GM12873 (cell line): ENCODE results near the gene SLC35E3.

Source experiments
- CTCF ChIP-seq: IDR thresholded peaks from 2 replicates; pipeline ENCODE4 v1.5.1; 2012; ENCODE audit warnings: low read depth, mild to moderate bottlenecking, moderate library complexity, low read length, control low read depth; ENCODE audit not compliant: insufficient read depth; ENCODE audit errors: missing control alignments

The SLC35E3 gene

DNA sequence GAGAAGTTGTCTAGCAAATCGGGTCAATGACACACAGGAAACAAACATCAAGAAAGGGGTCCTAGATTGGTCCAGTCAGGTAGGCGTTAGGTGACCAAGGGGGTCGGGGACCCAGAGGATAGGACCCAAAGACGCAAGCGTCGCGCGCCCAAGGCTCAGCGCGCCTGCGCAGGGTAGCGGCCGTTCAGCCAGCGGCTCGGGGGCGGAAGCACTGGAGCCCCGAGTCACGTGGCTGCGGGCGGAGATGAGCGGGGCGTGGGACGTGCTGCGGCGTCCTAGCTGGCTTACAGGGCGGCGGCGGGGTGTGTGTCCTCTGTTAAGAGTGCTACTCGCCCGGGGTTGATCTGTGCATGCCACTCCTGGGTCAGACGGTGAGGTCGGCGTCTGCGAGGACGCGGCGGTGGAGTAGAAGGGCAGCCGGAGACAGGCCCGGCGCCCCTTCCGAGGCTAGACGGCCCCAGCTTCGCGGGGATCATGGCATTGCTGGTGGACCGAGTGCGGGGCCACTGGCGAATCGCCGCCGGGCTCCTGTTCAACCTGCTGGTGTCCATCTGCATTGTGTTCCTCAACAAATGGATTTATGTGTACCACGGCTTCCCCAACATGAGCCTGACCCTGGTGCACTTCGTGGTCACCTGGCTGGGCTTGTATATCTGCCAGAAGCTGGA lies at the start of gene SLC35E3:
TSS of gene SLC35E3 (plus strand) at position 273 of the 668 bp plus-strand sequence. CDS start at position 475, 202 bp downstream.
- TF ChIP-seq CTCF, result no peak

DNA sequence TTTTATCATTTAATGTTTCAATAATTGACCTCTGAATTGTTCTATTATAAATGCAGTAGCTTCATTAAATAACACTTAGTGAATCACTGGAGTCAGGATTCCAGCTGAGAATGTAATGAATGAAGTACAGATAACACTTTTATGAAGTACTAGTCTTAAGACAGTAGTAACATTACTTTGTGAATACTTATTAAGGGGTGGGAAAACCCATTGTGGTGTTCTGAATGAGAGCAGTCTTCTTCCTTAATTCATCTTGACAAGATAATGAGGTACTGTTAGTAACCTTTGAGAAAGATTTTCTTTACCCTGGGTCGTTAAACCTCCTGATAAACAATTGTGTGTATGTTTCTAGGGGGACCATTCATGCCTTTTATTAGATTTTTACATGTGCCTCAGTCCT lies 46.5 kb upstream of the SLC35E3 start:
- no peak for TF ChIP-seq CTCF

- no peak for TF ChIP-seq CTCF
These were observed 18.2 kb upstream of the SLC35E3 start for GRCh38 chr12:68727776-68728175.

- no peak for TF ChIP-seq CTCF
These were observed 12.3 kb upstream of the SLC35E3 start for GRCh38 chr12:68733661-68734071.

- no peak for TF ChIP-seq CTCF
These were observed 6.1 kb upstream of the SLC35E3 start for GRCh38 chr12:68739891-68740290.

DNA sequence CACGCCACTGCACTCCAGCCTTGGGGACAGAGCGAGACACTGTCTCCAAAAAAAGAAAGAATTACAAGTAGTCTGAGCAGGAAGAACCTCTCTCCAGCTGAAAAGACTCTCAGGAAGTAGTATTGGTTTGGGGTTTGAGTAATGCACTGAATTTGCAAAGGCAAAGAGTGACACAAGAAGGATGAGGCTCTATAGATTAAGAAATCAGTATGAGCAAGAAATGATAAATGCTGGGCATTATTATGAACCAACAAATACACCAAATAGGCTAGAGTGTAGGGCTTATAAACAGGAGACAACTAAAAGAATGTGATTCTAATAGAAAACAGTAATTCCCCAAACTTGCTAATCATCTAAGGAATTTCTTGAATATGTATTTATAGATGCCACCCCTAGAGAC lies 2.6 kb upstream of the SLC35E3 start:
- no peak for TF ChIP-seq CTCF

DNA sequence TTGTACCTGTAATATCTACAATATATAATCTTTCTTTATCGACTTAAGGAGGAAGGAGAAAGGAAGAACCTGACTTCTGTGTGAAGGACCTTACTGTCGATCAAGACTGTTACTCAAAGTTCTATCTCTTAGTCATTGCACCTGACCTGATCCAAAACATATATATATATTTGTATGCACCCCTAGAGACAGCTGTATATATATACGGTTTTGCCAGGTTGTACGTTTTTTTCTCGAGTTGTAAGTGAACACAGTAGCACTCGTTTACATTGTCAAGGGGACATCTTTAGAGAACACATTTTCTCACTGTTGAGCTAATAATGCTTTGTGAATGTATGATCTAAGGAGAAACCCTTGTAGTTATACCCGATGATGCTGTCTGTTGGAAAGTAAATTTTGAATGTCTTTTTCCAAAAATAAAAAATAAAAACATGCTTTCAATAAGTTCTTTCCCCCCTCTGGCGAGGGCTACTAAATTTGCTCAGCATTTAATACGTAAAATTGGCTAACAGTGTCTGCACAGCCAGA lies 536 bp upstream of the SLC35E3 start:
- no peak for TF ChIP-seq CTCF
